Parathyroid adenoma (tissue), 2 donors: ENCODE data around the gene RBMS3.

Experiments
- H2AFZ ChIP-seq: fragments of 300-600 bp; sonication (generic); one replicate; pipeline ENCODE4 v1.7.0; 2017; ENCODE audit warnings: antibody characterized with exemption, mild to moderate bottlenecking
- H3K27ac ChIP-seq: fragments of 300-600 bp; sonication (generic); one replicate; pipeline ENCODE4 v1.7.0; 2017
- H3K27me3 ChIP-seq: fragments of 300-600 bp; sonication (generic); one replicate; pipeline ENCODE4 v1.7.0; 2017; ENCODE audit warnings: low read length; ENCODE audit not compliant: control insufficient read depth, insufficient read depth
- H3K36me3 ChIP-seq: fragments of 300-600 bp; sonication (generic); one replicate; pipeline ENCODE4 v1.7.0; 2017; ENCODE audit warnings: low read length; ENCODE audit not compliant: control insufficient read depth, insufficient read depth
- H3K4me1 ChIP-seq: fragments of 300-600 bp; sonication (generic); one replicate; pipeline ENCODE4 v1.7.0; 2017; ENCODE audit warnings: control low read depth
- H3K4me2 ChIP-seq: fragments of 300-600 bp; sonication (generic); one replicate; pipeline ENCODE4 v1.7.0; 2017; ENCODE audit warnings: low read length
- H3K4me3 ChIP-seq: fragments of 300-600 bp; sonication (generic); one replicate; pipeline ENCODE4 v1.7.0; 2017; ENCODE audit warnings: low read depth, low read length
- H3K79me2 ChIP-seq: fragments of 300-600 bp; sonication (generic); one replicate; pipeline ENCODE4 v1.7.0; 2017; ENCODE audit warnings: control low read depth
- H3K9ac ChIP-seq: fragments of 300-600 bp; sonication (generic); one replicate; pipeline ENCODE4 v1.7.0; 2017; ENCODE audit warnings: mild to moderate bottlenecking
- H3K9me3 ChIP-seq: fragments of 300-600 bp; sonication (generic); one replicate; pipeline ENCODE4 v1.7.0; 2017; ENCODE audit warnings: low read length; ENCODE audit not compliant: control insufficient read depth
- CTCF ChIP-seq: fragments of 300-600 bp; sonication (generic); IDR thresholded peaks from one replicate; pipeline ENCODE4 v1.7.0; 2017; ENCODE audit warnings: antibody characterized with exemption, mild to moderate bottlenecking
- donor health status: primary hyperparathyroidism.

RBMS3 gene

GRCh38 chr3:29379097-29379496, 98.2 kb downstream of the RBMS3 start:
- no peaks in the 10 kb centered on the region for H3K79me2 ChIP-seq
- no peak overlapping the region for H3K4me2 ChIP-seq
- H2AFZ ChIP-seq, result no peak overlapping the region
- no peak overlapping the region for H3K4me3 ChIP-seq
- H3K9ac ChIP-seq, result no peak overlapping the region
- no peaks in the 10 kb centered on the region for H3K36me3 ChIP-seq
- H3K27ac ChIP-seq, result no peak overlapping the region
- H3K9me3 ChIP-seq, result no peaks in the 10 kb centered on the region
- TF ChIP-seq CTCF, result no peak
- H3K4me1 ChIP-seq, result no peaks in the 10 kb centered on the region
- no peaks in the 10 kb centered on the region for H3K27me3 ChIP-seq

GRCh38 chr3:29381595-29381994, 100.7 kb downstream of the RBMS3 start:
- no peak for TF ChIP-seq CTCF
- Histone ChIP-seq H3K27ac (no peak overlapping the region), H3K4me3 (no peak overlapping the region), H3K9ac (no peak overlapping the region), H3K79me2 (no peaks in the 10 kb centered on the region), H2AFZ (no peak overlapping the region), H3K4me1 (no peaks in the 10 kb centered on the region), H3K36me3 (no peaks in the 10 kb centered on the region), H3K27me3 (no peaks in the 10 kb centered on the region), H3K9me3 (no peaks in the 10 kb centered on the region), H3K4me2 (no peak overlapping the region)

GRCh38 chr3:29382409-29382808, 101.5 kb downstream of the RBMS3 start:
- Histone ChIP-seq H2AFZ (no peak overlapping the region), H3K79me2 (no peaks in the 10 kb centered on the region), H3K27ac (no peak overlapping the region), H3K9me3 (no peaks in the 10 kb centered on the region), H3K36me3 (no peaks in the 10 kb centered on the region), H3K27me3 (no peaks in the 10 kb centered on the region), H3K4me2 (no peak overlapping the region), H3K4me3 (no peak overlapping the region), H3K9ac (no peak overlapping the region), H3K4me1 (no peaks in the 10 kb centered on the region)
- no peak for TF ChIP-seq CTCF

GRCh38 chr3:29382845-29383244, 102.0 kb downstream of the RBMS3 start:
- Histone ChIP-seq H3K36me3 (no peaks in the 10 kb centered on the region), H3K27ac (no peak overlapping the region), H3K9ac (no peak overlapping the region), H3K4me3 (no peak overlapping the region), H3K4me2 (no peak overlapping the region), H2AFZ (no peak overlapping the region), H3K27me3 (no peaks in the 10 kb centered on the region), H3K4me1 (no peaks in the 10 kb centered on the region), H3K79me2 (no peaks in the 10 kb centered on the region), H3K9me3 (no peaks in the 10 kb centered on the region)
- TF ChIP-seq CTCF, result no peak

GRCh38 chr3:29384640-29385039, 103.8 kb downstream of the RBMS3 start:
- no peaks in the 10 kb centered on the region for H3K36me3 ChIP-seq
- H3K9ac ChIP-seq, result no peak overlapping the region
- H3K27ac ChIP-seq, result no peak overlapping the region
- no peaks in the 10 kb centered on the region for H3K27me3 ChIP-seq
- no peak overlapping the region for H2AFZ ChIP-seq
- H3K4me2 ChIP-seq, result no peak overlapping the region
- H3K4me3 ChIP-seq, result no peak overlapping the region
- H3K4me1 ChIP-seq, result no peaks in the 10 kb centered on the region
- TF ChIP-seq CTCF, result no peak
- no peaks in the 10 kb centered on the region for H3K79me2 ChIP-seq
- H3K9me3 ChIP-seq, result no peaks in the 10 kb centered on the region
